AG10803 (cell line): ENCODE measurements around the gene RPGRIP1L.

ENCODE experiments used
- DNase-seq: peaks from one replicate; pipeline ENCODE4 v3.0.0; 2010; ENCODE audit warnings: low read depth
- H3K4me3 ChIP-seq: 2 replicates; pipeline ENCODE4 v1.5.1; 2011; ENCODE audit warnings: mild to moderate bottlenecking, low read length, control low read depth
- CTCF ChIP-seq: conservative IDR thresholded peaks from 2 replicates; pipeline ENCODE4 v1.5.1; 2011; ENCODE audit warnings: mild to moderate bottlenecking, low read length, control low read depth, inconsistent platforms

RPGRIP1L gene

GRCh38 chr16:53597776-53598175 lies 105.9 kb downstream of the RPGRIP1L start:
- DNase-seq, result no peak
- no peak overlapping the region for H3K4me3 ChIP-seq
- TF ChIP-seq CTCF, result no peak

GRCh38 chr16:53588081-53588648 lies 115.5 kb downstream of the RPGRIP1L start:
- TF ChIP-seq CTCF, result no peak
- no peak for DNase-seq
- H3K4me3 ChIP-seq, result no peak overlapping the region

GRCh38 chr16:53583401-53583800 lies 120.3 kb downstream of the RPGRIP1L start:
- no peak for TF ChIP-seq CTCF
- no peak overlapping the region for H3K4me3 ChIP-seq
- no peak for DNase-seq

GRCh38 chr16:53581784-53582183 lies 121.9 kb downstream of the RPGRIP1L start:
- no peak overlapping the region for H3K4me3 ChIP-seq
- DNase-seq, result no peak
- no peak for TF ChIP-seq CTCF

GRCh38 chr16:53580038-53580802 lies 123.4 kb downstream of the RPGRIP1L start:
- no peak for TF ChIP-seq CTCF
- DNase-seq, result no peak
- no peak overlapping the region for H3K4me3 ChIP-seq

- no peak overlapping the region for H3K4me3 ChIP-seq
- DNase-seq, result no peak
- no peak for TF ChIP-seq CTCF
Measured at GRCh38 chr16:53576904-53577303, 126.8 kb downstream of the RPGRIP1L start.

- DNase-seq, result no peak
- TF ChIP-seq CTCF, result no peak
- no peak overlapping the region for H3K4me3 ChIP-seq
Measured at GRCh38 chr16:53576210-53576609, 127.4 kb downstream of the RPGRIP1L start.
